OCI-LY3 (cell line): ENCODE measurements around the gene KRCC1.

Source experiments
- EZH2phosphoT487 ChIP-seq: fragments of 200-600 bp; shearing (Covaris generic); IDR thresholded peaks from 2 replicates; pipeline ENCODE4 v1.6.1; 2018; ENCODE audit warnings: antibody characterized with exemption, mixed run types, low read depth
- TF ChIP-seq, protein P1 (sequence below): fragments of 200-600, 300-600 bp; sonication (generic); IDR thresholded peaks from 2 replicates; pipeline ENCODE4 v1.5.1; 2014; ENCODE audit warnings: antibody characterized with exemption, low read length, low read depth

DNA sequence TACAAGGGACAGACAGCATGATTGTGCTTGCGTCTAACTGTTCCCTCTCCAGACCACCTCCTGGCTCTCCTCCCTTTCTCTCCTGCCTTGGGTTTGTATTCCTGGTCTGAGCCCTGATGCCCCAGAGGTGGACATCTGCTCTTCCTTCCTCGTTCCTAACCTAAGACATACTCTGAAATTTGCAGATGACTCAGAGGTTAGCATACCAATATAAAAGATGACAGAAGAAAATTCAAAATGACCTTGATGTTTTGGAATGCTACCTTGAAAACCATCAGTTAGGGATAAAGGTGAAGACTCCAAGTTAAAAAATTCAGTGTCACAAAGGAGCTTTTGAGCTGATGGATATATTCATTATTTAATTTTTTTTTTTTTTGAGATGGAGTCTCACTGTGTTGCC is 25.0 kb upstream of the KRCC1 start:
- TF ChIP-seq, protein P1, sequence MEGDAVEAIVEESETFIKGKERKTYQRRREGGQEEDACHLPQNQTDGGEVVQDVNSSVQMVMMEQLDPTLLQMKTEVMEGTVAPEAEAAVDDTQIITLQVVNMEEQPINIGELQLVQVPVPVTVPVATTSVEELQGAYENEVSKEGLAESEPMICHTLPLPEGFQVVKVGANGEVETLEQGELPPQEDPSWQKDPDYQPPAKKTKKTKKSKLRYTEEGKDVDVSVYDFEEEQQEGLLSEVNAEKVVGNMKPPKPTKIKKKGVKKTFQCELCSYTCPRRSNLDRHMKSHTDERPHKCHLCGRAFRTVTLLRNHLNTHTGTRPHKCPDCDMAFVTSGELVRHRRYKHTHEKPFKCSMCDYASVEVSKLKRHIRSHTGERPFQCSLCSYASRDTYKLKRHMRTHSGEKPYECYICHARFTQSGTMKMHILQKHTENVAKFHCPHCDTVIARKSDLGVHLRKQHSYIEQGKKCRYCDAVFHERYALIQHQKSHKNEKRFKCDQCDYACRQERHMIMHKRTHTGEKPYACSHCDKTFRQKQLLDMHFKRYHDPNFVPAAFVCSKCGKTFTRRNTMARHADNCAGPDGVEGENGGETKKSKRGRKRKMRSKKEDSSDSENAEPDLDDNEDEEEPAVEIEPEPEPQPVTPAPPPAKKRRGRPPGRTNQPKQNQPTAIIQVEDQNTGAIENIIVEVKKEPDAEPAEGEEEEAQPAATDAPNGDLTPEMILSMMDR: no peak
- no peak for TF ChIP-seq EZH2phosphoT487
